ACHN (cell line): ENCODE results near the gene GRIP1.
"Not testable (repeated sequence)": the region's sequence is repeated elsewhere in the genome, so short reads cannot be mapped to it uniquely, and the experiment has no call there.

Source experiments
- DNase-seq: peaks from one replicate; pipeline ENCODE4 v3.0.0-alpha.2; 2015
- in situ Hi-C: cut with HindIII; loops from 2 replicates; pipeline ENCODE4 v1.10.0; 2017; ENCODE audit warnings: low sequenced_read_pairs, low pct_ligation_motif_present, low pct_unique_long_range_greater_than_20kb

The GRIP1 gene

DNA sequence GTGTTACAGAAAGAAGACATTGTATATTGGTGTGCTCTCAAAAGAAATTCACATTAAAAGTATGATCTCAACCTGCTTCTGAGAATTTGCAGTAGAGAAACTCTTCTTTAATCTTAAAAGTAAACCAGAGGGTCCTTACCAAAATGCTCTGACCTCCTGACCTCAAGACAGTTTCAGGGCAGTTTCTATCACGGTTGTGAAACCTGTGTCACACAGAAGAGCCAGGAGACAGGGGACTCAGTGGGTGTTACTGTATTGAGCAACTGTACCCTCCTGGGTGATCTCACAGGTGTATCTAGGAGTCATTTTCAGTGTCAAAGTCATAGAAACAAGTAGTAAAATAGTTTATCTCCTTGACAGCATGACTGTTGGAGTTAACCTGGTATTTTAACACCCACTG lies 178.0 kb downstream of the GRIP1 start:
- DNase-seq = no peak
- in situ Hi-C loops = no loop called here

DNA sequence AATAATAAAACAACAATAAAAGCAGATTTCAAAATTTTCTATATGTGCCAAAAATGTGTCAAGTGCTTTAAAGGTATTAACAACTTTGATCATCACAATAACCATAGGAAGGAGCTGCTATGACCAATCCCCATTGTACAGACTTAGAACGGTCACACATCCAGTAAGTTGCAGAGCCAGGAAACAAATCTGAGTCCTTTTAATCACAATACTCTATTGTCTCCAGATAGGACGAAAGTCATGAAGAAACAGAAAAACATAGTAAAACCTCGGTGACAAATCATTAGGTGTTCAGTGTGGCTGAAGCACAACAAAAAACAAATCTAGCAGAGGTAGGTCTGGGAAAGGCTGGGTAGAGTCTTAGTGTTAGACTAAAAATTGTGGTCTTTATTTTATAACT lies 178.8 kb downstream of the GRIP1 start:
- in situ Hi-C loops = no loop called here
- DNase-seq = no peak

DNA sequence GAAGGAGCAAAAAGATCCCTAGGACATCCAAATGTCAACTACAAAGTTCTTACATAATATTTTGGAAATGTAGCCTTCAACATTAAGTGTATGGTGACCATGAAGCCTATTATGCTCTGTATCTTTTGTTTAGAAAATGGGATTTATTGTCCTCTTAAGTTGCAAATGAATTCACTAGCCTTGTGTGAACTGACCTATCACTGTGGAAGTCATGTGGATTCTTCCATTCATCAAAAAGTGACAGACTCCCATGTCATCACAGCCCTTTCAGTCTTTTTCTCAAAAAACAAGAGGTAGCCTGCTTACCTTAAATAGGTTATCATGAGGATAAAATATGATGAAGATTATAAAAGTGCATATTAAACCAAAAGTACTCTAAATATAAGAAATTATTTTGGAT lies 179.9 kb downstream of the GRIP1 start:
- DNase-seq = no peak
- in situ Hi-C loops = no loop called here

DNA sequence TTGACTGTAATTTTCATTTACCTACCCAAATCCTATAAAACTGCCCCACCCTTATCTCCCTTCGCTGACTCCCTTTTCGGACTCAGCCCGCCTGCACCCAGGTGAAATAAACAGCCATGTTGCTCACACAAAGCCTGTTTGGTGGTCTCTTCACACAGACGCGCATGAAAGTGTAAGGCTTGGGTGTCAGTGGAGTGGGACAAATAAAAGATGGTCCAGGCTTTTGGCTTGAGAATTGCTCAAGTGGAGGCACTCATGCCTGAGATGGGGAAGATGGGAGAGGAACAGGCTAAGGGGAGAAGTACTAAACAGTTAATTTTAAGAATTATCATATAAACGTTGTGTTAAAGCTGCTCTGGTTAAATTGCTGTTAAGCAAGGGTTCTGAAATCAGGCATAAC lies 180.8 kb downstream of the GRIP1 start:
- in situ Hi-C loops, DNase-seq: not testable (repeated sequence)

DNA sequence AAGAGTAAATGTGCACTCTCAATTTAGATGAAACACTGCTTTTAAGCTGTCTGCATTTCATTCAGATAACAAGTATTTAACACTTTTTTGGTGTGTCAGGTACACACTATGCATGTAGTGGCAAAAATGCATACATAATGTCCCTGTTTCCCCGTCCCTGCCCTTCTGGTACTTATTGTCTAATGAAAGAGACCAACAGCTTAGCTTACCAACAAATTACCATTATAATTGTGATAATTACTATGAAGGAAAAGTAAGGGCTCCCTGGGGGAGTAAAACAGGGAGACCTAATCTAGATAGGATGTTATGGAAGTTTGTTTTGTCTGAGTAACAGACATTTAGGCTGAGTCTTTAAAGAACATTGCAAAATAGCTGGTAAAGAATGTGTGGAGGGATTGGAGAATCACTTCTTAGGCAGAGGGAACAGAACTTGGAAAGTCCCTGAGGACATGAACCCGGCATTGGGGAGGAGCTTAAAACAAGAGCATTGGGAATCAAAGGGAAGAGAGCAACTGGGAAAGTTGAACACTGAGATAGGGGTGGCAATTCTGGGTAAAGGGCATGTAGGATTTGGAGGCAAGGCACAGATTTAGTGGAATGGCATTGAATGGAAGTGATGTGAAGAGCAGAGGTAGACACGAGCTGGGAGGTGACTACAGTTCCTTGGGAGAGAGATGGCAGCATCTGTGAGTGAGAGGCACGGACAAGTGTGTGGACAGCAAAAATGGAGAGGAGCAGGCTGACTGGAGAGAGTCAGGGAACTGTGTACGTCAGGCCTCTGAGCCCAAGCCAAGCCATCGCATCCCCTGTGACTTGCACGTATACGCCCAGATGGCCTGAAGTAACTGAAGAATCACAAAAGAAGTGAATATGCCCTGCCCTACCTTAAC lies 181.6 kb downstream of the GRIP1 start:
- no peak for DNase-seq
- in situ Hi-C loops = no loop called here

DNA sequence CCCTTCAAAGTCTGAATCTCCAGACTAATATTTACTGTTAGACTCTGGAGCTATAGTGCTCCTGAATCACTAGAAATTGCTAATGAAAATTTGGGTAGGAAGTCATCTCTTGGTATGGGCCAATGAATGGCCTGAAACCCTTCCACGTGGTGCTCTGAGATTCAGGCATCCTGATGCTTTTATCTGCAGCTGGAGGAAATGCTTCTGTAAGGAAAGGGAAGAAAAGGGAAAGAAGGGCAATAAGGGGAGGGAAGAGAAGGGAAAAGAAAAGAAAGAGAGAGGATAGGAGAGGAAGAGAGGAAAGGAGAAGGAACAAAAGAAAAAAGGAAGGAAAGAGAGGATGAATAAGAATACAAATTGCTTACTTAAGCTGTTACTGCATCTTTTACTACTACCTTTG lies 182.3 kb downstream of the GRIP1 start:
- no peak for DNase-seq
- in situ Hi-C loops = no loop called here

DNA sequence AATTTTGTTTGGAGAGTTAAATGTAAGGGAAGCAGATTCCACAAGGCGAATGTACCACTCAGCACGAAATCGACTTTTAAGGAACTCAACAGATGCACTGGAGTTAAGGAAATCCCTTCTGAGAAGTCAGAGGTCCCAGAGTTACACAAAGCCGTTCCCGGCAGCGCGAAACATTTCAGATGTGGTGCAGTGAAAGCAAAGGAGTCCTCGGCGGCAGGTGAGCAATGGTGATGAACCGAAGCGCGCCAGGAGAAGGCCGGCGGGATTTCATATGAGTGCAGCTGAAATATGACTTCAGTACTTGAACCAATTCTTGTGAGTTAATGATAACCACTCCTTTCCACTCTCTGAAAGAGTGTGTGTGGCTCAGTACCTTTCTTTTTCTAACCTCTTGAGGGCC lies 183.2 kb downstream of the GRIP1 start:
- DNase-seq = no peak
- in situ Hi-C loops = no loop called here

DNA sequence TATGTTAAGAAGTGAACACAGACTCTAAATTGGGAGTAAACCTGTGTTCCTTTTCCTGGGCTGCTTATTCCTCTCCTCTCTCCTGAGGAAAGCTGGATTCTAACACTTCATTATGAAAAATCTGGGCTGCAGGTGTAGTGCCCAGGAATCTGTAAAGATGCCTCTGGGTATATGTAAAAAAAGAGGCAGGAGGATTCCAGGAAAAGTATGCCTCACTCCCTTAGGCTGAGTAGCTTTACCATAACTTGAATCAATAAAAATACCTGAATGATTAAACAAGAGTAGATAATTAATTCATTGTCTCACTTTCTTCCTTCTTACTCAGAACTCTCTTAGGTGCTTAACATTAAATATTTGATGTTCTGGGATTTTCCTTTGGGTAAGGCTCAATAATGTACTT lies 185.1 kb downstream of the GRIP1 start:
- in situ Hi-C loops = no loop called here
- no peak for DNase-seq

DNA sequence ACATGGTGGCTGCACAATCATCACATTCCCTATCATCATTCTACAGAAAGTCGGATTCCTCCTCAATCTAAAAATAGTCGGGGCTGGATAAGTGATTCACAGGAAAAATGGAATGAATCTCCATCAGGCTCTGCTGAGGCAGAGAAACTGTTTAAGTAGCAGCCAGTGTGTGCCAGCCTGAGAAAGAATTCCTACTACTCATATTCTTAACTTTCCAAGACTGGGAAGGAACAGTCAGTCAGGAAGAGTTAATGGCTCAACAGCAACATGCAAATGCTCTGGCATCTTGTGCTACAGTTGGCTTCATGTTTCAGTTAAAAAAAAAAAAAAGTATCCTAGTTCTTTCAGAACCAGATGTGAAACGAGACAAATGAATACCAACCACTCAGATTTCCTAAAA lies 187.0 kb downstream of the GRIP1 start:
- no peak for DNase-seq
- in situ Hi-C loops = no loop called here

DNA sequence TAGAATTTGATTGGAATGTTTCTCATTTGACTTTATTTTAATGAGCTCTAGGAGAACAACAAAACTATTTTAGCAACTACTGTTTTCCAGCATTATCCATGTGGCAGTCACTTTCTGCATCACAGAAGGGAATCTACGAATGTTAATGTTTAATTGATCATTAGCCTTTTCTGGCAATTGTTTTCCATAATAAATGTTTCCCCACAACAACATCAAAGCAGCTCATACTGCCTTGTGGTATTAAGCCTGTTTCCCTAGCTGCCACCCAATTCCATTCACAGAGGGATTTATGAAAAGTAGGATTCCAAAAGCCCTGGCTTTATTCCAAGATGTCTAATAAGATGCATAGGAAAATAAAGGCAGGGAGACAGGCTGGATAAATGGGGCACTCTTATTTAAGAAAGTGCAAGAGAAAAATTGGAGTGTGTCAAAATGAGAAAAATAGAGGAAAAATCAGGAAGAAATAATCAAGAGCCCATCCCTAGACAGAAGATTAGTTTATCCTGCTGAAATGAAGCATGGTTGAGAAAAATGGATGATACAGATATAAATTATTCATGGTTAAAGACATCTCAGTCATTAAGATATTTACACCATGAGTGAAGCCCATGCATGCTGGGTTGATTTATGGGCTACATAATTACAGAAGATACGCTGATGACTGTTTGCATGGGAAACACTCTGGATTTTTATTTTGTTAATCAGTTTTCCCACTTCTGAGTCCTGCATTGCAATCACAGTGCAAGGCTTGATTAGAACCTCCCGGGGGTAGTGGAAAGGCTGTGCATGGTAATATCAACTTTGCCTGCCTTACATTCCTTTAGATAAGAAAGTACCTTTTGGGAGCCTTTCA lies 196.3 kb downstream of the GRIP1 start:
- no peak for DNase-seq
- in situ Hi-C loops = no loop called here

DNA sequence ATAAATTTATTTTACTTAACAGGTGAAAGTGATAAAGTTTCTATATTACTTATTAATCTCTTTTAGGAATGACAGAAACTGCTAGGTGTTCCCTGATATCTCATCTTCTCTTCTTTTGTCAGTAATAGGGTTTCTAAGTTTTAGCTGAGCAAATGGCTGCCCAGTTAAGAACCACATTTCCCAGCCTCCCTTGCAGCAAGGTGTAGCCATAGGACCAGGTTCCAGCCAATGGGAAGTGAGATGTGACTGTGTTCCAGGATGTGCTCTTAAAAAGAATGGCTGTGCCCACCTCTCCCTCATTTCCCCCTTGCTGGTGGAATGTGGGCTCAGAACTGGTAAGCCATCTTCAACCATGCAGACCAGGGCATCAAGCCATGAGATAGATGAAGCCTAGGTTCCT lies 210.9 kb downstream of the GRIP1 start:
- in situ Hi-C loops = no loop called here
- DNase-seq = peak; percentile 8

DNA sequence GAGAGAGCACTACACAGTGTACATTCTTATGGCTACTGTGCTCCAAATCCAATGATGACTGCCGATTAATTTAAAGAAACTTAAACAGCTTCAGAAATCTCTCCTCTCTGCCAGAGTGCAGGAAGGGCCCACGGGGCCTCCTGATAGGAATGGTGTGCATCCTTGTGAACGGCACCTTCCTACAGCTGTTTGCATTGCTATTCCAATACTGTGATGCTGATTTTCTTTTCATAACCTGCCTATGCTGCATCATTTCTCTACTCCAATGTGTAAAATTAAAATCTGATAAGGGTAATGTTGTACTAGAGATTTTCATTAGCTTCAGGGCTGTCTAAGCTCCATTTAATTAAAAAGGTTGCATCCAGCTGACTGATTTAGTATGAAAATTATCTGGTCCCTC lies 217.5 kb downstream of the GRIP1 start:
- in situ Hi-C loops = no loop called here
- DNase-seq = no peak

DNA sequence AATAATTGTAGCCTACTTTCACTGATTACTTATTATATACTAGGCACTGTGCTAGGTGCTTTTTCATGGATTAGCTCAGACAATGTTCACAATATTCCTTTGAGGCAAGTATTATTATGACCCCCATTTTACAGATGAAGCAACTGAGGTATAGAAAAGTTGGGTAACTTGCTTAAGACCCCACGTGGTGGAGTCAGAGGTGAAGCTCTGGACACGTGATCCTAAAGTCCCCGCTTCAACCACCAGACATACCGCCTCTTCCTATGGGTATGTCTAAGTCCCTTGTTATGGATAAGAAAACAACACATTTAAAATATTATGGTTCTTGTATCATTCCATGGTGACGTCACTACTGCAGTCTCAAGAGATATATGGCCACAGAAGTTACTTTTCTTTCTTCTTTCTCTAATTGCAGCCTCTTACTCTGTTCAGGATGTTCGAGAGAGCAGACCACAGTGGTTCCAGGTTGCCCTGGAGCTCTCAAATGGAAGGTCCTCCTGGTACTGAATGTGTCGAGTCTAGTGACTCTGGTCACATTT lies 218.9 kb downstream of the GRIP1 start:
- no peak for DNase-seq
- in situ Hi-C loops = no loop called here

DNA sequence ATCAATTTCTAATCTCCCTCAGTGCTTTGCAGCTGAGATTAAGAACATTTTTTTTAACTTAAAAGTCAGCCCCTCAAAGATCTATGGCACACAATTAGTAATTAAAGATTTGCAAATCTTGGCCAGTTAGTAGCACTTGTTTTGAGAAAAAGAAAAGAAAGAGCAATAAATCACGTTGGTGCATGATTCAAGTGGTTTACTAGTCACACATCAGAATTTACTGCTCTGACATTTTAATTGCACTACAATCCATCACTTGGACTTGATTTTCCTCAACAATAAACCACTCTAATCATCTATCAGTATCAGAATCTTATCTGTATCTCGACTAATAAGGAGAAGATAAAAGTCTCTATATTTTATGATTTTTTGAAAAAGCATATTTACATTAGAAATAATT lies 222.3 kb downstream of the GRIP1 start:
- in situ Hi-C loops = no loop called here
- no peak for DNase-seq

DNA sequence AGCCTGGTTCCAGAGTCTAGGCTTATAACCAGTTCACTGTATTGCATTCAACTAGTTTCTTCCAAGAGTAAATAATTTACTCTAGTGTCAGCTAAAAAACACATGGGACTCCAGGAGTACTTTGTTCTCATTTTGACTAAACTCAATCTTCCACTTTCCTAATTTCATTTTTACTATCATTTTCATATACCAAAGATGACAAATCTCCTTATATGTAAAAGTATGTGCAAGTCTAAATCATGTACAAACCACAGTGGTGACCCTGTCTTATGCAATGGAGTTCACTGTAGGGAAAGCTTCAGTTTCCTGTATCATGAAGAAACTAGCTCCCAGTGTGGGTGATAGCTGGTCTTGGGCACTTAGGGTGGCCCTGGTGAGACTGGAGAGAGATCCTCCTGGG lies 225.0 kb downstream of the GRIP1 start:
- in situ Hi-C loops = no loop called here

DNA sequence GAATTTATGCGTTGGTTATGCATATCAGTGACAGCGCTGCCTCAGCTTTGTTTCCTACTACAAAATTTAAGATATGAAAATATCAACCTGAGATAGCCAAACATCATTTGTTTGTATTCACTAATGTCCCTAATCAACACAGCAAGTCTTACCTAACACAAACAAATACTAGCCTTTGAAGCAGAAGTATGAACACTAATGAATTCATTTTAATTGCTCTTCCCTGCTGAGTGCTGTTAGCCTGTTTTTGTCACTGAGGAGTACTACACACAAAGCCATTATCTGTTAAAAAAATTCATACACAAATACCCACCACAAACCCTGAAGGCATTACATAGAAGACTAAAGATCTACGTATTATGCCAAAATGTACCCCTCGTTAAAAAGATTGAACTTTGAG lies 225.8 kb downstream of the GRIP1 start:
- in situ Hi-C loops = no loop called here
- no peak for DNase-seq

More for the DNA sequence above, 225.0 kb downstream of the GRIP1 start:
- DNase-seq = no peak

DNA sequence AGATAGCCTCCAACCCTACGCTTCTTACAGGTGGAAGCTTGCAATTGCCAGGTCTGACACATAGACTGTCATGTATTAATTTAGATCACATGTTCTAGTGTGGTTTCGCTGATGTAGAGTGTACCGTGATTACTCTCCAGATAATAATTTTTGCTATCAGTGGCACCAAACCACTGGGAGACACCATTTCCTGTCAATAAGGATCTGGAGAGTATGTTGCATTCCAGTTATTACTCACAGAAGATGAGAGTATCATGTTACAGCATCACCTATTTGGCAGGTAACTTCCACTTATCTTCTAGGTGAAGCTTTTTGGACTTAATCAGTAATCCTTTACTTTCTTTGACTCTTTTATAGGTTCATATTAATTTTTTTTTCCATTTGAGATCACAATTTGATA lies 229.3 kb downstream of the GRIP1 start:
- no peak for DNase-seq
- in situ Hi-C loops = no loop called here

DNA sequence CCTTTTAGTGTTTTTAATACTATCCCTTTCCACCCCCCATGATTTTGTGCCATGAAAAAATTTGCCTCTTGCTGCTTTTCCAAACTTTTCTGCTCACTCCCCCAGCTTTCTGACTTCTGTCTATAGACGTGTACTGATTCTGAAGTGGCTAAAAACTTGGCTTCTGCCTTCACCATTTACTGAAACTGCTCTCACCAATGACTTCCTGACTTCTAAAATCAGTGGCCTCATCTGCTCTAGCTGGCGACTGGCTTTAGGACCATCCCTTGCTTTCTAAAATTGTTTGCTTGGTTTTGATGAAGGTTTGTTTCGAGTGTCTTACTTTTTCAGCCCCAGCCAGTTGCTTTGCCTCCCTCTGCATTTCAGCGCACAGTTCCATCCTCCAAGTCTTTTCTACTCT lies 231.2 kb downstream of the GRIP1 start:
- in situ Hi-C loops = no loop called here
- no peak for DNase-seq

DNA sequence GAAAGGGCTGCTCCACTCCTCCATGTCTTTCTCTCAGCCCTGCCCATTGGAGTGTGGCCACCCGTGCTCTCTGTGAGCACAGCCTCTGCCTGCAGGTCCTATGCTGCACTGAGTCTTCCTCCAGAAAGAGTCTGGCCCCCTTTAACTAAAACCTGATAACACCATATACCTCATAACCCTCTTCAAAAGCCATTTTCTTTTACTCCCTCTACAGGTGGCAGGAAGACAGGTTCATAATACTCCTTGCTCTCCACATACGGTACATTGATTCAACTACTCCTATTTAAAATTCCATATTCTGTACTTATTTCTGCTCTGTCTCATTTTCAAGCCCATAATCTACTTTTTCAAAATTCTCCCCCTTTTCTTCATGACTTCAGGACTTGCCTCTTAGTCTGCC lies 232.6 kb downstream of the GRIP1 start:
- no peak for DNase-seq
- in situ Hi-C loops = no loop called here
